ENCODE measurements around the gene NOMO2.
"Not testable (repeated sequence)": the region's sequence is repeated elsewhere in the genome, so short reads cannot be mapped to it uniquely, and the experiment has no call there.

NOMO2 gene

GRCh38 chr16:18561727-18562314 lies at the start of gene NOMO2:
Gene NOMO2 (minus strand): TSS chr16:18562097. CDS start chr16:18562040, 57 bp downstream.
- H3K4me1 ChIP-seq; H3K9ac ChIP-seq; H3K79me2 ChIP-seq; H3K9me3 ChIP-seq (ENCODE audit: control insufficient read depth, low read length); H3K27me3 ChIP-seq (ENCODE audit: control insufficient read depth, insufficient read depth, low read length); H3K4me2 ChIP-seq (ENCODE audit: low read length); H3K36me3 ChIP-seq (ENCODE audit: control insufficient read depth, insufficient read depth, low read length): not testable (repeated sequence)
- Histone ChIP-seq H3K4me3 (ENCODE audit: low read depth, low read length) (peak within 1 kb of the TSS; percentile 37), H3K27ac (peak within 1 kb of the TSS; percentile 19), H2AFZ (peak within 1 kb of the TSS; percentile 56)

- H3K27me3 ChIP-seq (ENCODE audit: control insufficient read depth, insufficient read depth, low read length); H3K27ac ChIP-seq; H3K9me3 ChIP-seq (ENCODE audit: control insufficient read depth, low read length); H3K4me3 ChIP-seq (ENCODE audit: low read depth, low read length); H3K4me1 ChIP-seq; H3K79me2 ChIP-seq; H3K9ac ChIP-seq; H3K36me3 ChIP-seq (ENCODE audit: control insufficient read depth, insufficient read depth, low read length); H2AFZ ChIP-seq; H3K4me2 ChIP-seq (ENCODE audit: low read length): not testable (repeated sequence)
These were observed 48.4 kb upstream of the NOMO2 start for GRCh38 chr16:18610147-18610803.

- not testable (repeated sequence) for H3K9me3 ChIP-seq (ENCODE audit: control insufficient read depth, low read length); H3K27ac ChIP-seq; H3K4me1 ChIP-seq; H3K79me2 ChIP-seq; H3K36me3 ChIP-seq (ENCODE audit: control insufficient read depth, insufficient read depth, low read length); H3K4me3 ChIP-seq (ENCODE audit: low read depth, low read length); H3K4me2 ChIP-seq (ENCODE audit: low read length); H3K9ac ChIP-seq; H2AFZ ChIP-seq; H3K27me3 ChIP-seq (ENCODE audit: control insufficient read depth, insufficient read depth, low read length)
These were observed 46.4 kb upstream of the NOMO2 start for GRCh38 chr16:18608271-18608670.

- not testable (repeated sequence) for H2AFZ ChIP-seq; H3K9me3 ChIP-seq (ENCODE audit: control insufficient read depth, low read length)
These were observed 41.8 kb upstream of the NOMO2 start for GRCh38 chr16:18603572-18604246.

GRCh38 chr16:18598582-18598981 lies 36.7 kb upstream of the NOMO2 start:
- H3K9ac ChIP-seq; H3K27me3 ChIP-seq (ENCODE audit: control insufficient read depth, insufficient read depth, low read length); H3K4me2 ChIP-seq (ENCODE audit: low read length); H3K27ac ChIP-seq; H3K9me3 ChIP-seq (ENCODE audit: control insufficient read depth, low read length); H3K4me1 ChIP-seq; H3K79me2 ChIP-seq; H3K36me3 ChIP-seq (ENCODE audit: control insufficient read depth, insufficient read depth, low read length); H2AFZ ChIP-seq; H3K4me3 ChIP-seq (ENCODE audit: low read depth, low read length): not testable (repeated sequence)

More at GRCh38 chr16:18603572-18604246, 41.8 kb upstream of the NOMO2 start:
- not testable (repeated sequence) for H3K27ac ChIP-seq; H3K36me3 ChIP-seq (ENCODE audit: control insufficient read depth, insufficient read depth, low read length); H3K9ac ChIP-seq; H3K4me2 ChIP-seq (ENCODE audit: low read length); H3K27me3 ChIP-seq (ENCODE audit: control insufficient read depth, insufficient read depth, low read length); H3K79me2 ChIP-seq; H3K4me1 ChIP-seq; H3K4me3 ChIP-seq (ENCODE audit: low read depth, low read length)

GRCh38 chr16:18597734-18598133 lies 35.8 kb upstream of the NOMO2 start:
- not testable (repeated sequence) for H3K4me2 ChIP-seq (ENCODE audit: low read length); H3K36me3 ChIP-seq (ENCODE audit: control insufficient read depth, insufficient read depth, low read length); H3K79me2 ChIP-seq; H3K27me3 ChIP-seq (ENCODE audit: control insufficient read depth, insufficient read depth, low read length); H3K27ac ChIP-seq; H2AFZ ChIP-seq; H3K4me1 ChIP-seq; H3K9ac ChIP-seq; H3K4me3 ChIP-seq (ENCODE audit: low read depth, low read length); H3K9me3 ChIP-seq (ENCODE audit: control insufficient read depth, low read length)

GRCh38 chr16:18597319-18597718 lies 35.4 kb upstream of the NOMO2 start:
- not testable (repeated sequence) for H3K4me2 ChIP-seq (ENCODE audit: low read length); H3K4me1 ChIP-seq; H2AFZ ChIP-seq; H3K27ac ChIP-seq; H3K36me3 ChIP-seq (ENCODE audit: control insufficient read depth, insufficient read depth, low read length); H3K9me3 ChIP-seq (ENCODE audit: control insufficient read depth, low read length); H3K79me2 ChIP-seq; H3K27me3 ChIP-seq (ENCODE audit: control insufficient read depth, insufficient read depth, low read length); H3K9ac ChIP-seq; H3K4me3 ChIP-seq (ENCODE audit: low read depth, low read length)

GRCh38 chr16:18595796-18596195 lies 33.9 kb upstream of the NOMO2 start:
- H3K36me3 ChIP-seq (ENCODE audit: control insufficient read depth, insufficient read depth, low read length); H3K4me1 ChIP-seq; H3K9ac ChIP-seq; H3K9me3 ChIP-seq (ENCODE audit: control insufficient read depth, low read length); H3K27ac ChIP-seq; H3K4me2 ChIP-seq (ENCODE audit: low read length); H3K79me2 ChIP-seq; H3K27me3 ChIP-seq (ENCODE audit: control insufficient read depth, insufficient read depth, low read length); H2AFZ ChIP-seq; H3K4me3 ChIP-seq (ENCODE audit: low read depth, low read length): not testable (repeated sequence)

GRCh38 chr16:18594880-18595279 lies 33.0 kb upstream of the NOMO2 start:
- not testable (repeated sequence) for H3K27me3 ChIP-seq (ENCODE audit: control insufficient read depth, insufficient read depth, low read length); H3K9ac ChIP-seq; H3K27ac ChIP-seq; H3K79me2 ChIP-seq; H3K4me1 ChIP-seq; H3K4me3 ChIP-seq (ENCODE audit: low read depth, low read length); H3K4me2 ChIP-seq (ENCODE audit: low read length); H3K36me3 ChIP-seq (ENCODE audit: control insufficient read depth, insufficient read depth, low read length); H2AFZ ChIP-seq; H3K9me3 ChIP-seq (ENCODE audit: control insufficient read depth, low read length)

- not testable (repeated sequence) for H3K27ac ChIP-seq; H3K9ac ChIP-seq; H2AFZ ChIP-seq; H3K4me3 ChIP-seq (ENCODE audit: low read depth, low read length); H3K79me2 ChIP-seq; H3K9me3 ChIP-seq (ENCODE audit: control insufficient read depth, low read length); H3K4me1 ChIP-seq; H3K4me2 ChIP-seq (ENCODE audit: low read length); H3K36me3 ChIP-seq (ENCODE audit: control insufficient read depth, insufficient read depth, low read length); H3K27me3 ChIP-seq (ENCODE audit: control insufficient read depth, insufficient read depth, low read length)
These were observed 32.0 kb upstream of the NOMO2 start for GRCh38 chr16:18593904-18594303.

- not testable (repeated sequence) for H2AFZ ChIP-seq; H3K4me3 ChIP-seq (ENCODE audit: low read depth, low read length); H3K27ac ChIP-seq; H3K36me3 ChIP-seq (ENCODE audit: control insufficient read depth, insufficient read depth, low read length); H3K4me2 ChIP-seq (ENCODE audit: low read length); H3K9ac ChIP-seq; H3K27me3 ChIP-seq (ENCODE audit: control insufficient read depth, insufficient read depth, low read length); H3K9me3 ChIP-seq (ENCODE audit: control insufficient read depth, low read length); H3K4me1 ChIP-seq; H3K79me2 ChIP-seq
These were observed 31.1 kb upstream of the NOMO2 start for GRCh38 chr16:18592982-18593381.

All from parathyroid adenoma (tissue), 2 donors.